ENCODE data around the gene AGPS.

AGPS gene

DNA sequence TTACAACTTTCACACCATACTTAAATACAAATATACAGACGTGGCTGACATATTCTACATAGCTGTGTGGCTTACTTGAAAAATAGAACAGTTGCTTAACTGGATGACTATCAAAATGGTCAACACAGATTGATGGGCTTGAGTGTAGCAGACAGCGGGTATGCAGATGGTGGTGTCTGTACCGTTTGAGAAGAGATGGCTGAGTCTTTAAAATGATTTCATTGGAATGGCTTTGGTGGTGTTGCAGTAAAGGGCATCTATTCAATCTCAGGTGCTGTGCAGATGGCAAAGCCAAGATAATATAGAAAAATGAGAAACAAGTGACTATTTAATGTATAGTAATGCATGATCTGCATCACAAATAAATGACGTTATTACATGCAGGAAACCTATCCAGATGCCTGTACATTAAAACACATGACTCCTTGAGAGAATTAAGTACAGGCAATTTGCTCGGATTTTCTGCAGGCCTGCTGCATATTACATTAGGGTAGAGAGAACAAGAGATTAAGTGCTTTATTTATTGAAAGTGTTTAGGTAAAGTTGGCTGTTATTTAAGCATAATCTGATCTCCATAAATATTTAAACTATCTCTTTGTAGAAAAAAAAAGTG is 68.5 kb downstream of the AGPS start:
- TF ChIP-seq, protein P1, sequence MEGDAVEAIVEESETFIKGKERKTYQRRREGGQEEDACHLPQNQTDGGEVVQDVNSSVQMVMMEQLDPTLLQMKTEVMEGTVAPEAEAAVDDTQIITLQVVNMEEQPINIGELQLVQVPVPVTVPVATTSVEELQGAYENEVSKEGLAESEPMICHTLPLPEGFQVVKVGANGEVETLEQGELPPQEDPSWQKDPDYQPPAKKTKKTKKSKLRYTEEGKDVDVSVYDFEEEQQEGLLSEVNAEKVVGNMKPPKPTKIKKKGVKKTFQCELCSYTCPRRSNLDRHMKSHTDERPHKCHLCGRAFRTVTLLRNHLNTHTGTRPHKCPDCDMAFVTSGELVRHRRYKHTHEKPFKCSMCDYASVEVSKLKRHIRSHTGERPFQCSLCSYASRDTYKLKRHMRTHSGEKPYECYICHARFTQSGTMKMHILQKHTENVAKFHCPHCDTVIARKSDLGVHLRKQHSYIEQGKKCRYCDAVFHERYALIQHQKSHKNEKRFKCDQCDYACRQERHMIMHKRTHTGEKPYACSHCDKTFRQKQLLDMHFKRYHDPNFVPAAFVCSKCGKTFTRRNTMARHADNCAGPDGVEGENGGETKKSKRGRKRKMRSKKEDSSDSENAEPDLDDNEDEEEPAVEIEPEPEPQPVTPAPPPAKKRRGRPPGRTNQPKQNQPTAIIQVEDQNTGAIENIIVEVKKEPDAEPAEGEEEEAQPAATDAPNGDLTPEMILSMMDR (IDR thresholded peaks at IDR 0.05; ENCODE audit: low read length, missing control alignments) = no peak
- DNase-seq (ENCODE audit: low read depth) = no peak
- H3K4me3 ChIP-seq (replicated peaks; ENCODE audit: low read depth, low read length) = no peak overlapping the region

DNA sequence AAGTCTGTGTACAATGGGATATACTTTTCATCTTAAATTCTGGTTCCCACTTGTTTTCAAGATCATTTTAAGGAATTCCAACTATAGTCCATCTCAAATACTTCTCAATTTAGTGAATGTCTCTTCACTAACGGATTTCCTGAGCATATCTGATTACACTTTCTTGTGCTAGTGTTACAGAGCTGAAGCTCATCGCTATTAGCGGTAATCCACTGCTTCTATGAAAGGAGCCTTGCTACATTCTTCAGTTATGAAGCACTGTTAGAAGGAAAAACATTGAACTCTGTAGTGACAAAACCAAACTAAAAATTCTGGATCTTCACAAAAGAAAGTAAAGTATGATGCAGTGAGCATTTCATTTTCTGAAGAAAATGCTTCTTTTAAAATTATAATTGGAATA is 72.0 kb downstream of the AGPS start:
- H3K4me3 ChIP-seq (replicated peaks; ENCODE audit: low read depth, low read length) = no peak overlapping the region
- DNase-seq (ENCODE audit: low read depth) = no peak
- TF ChIP-seq, protein P1 (IDR thresholded peaks at IDR 0.05; ENCODE audit: low read length, missing control alignments) = no peak

GRCh38 chr2:177465400-177466138 is 73.0 kb downstream of the AGPS start:
- no peak overlapping the region for H3K4me3 ChIP-seq (replicated peaks; ENCODE audit: low read depth, low read length)
- DNase-seq (ENCODE audit: low read depth) = no peak
- TF ChIP-seq, protein P1 (IDR thresholded peaks at IDR 0.05; ENCODE audit: low read length, missing control alignments) = no peak

DNA sequence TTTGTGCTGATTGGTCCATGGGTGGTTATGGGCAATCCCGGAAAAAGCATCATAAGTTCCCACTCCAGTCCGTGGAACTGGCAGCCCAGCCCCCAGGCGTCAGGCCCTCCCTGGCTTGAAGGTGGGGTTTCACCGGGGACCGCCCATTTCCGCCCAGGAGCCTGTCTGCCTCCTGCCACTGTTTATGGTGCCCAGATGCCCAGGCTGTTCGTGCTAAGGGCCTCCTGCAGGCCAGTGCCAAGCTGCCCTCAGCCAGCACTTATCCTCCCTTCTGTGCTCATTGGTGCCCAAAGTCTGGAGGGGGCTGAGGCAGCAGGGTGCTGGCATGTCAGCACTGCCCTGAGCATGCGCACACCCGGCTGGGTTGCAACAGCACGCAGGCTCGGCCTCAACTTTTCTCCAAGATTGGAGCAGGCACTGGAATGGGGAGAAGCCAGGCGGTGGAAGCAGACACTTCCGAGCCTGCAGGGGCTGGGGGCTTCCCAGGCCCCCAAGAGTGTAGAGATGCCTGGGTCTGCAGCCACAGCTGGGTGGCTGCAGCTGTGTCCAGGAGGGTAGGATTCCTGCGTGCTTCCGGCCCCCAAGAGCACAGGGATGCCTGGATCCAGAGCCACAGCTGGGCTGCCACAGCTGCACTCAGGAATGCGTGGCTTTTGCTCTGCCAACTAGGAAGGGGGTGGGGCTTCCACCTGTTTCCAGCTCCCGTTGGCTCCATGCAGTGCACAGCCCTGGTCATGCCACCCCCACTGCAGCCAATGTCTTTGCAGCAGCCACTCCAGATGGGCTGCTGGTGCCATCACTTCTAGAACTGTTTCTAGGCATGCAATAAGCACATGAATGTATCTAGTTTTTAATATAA is 74.0 kb downstream of the AGPS start:
- DNase-seq (ENCODE audit: low read depth) = no peak
- TF ChIP-seq, protein P1 (IDR thresholded peaks at IDR 0.05; ENCODE audit: low read length, missing control alignments) = no peak
- H3K4me3 ChIP-seq (replicated peaks; ENCODE audit: low read depth, low read length) = no peak overlapping the region

DNA sequence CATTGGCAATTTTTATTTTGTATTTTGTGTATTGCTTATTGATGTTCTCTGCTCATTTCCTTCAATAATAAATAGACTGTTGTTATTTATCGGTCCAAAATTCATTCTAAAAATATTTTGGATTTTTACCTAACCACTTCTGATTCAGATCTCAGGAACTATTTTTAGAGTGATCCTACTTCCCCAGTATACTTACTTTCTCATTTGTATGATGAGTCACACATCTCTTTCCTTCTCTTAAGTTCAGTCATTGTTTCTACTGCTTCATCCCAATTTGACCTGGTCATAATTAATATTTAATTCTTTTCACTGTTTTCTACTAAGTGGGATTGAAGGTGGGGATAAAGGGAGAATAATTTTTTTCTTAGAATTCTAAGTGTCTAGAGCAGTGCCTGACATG is 75.1 kb downstream of the AGPS start:
- DNase-seq (ENCODE audit: low read depth) = peak; percentile 53
- TF ChIP-seq, protein P1 (IDR thresholded peaks at IDR 0.05; ENCODE audit: low read length, missing control alignments) = no peak
- H3K4me3 ChIP-seq (replicated peaks; ENCODE audit: low read depth, low read length) = no peak overlapping the region

DNA sequence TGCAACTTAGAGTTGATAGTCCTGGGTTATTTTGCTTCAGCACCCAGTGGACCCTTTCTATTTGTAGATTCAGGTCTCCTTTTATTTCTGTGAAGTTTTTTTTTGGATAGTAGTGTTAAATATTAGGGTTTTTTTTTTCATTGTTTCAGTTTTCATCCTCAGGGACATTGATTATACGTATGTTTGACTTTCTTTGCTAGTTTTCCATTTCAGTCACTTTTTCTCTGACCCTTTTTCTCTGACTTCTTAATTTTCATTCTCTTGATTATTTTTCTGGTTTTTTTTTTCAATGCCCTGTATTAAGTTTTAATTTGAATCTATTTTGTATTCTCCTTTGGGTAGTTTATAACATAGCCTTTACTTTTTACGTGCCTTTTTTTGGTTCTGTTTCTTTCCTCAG is 79.4 kb downstream of the AGPS start:
- TF ChIP-seq, protein P1 (IDR thresholded peaks at IDR 0.05; ENCODE audit: low read length, missing control alignments) = no peak
- H3K4me3 ChIP-seq (replicated peaks; ENCODE audit: low read depth, low read length) = no peak overlapping the region
- DNase-seq (ENCODE audit: low read depth) = no peak

Data from fibroblast of pulmonary artery (primary cell).